Loucy (cell line): ENCODE data around the gene UNC5B.

Experiments
- H2AFZ ChIP-seq: fragments of 200-600 bp; sonication (generic); 2 replicates; pipeline ENCODE4 v1.6.0; 2016; ENCODE audit warnings: antibody characterized with exemption, mild to moderate bottlenecking, low read length, moderate library complexity
- H3F3A ChIP-seq: fragments of 200-600 bp; 2 replicates; pipeline ENCODE4 v1.6.0; 2016; ENCODE audit warnings: antibody characterized with exemption, low read depth, mild to moderate bottlenecking
- H3K27me3 ChIP-seq: fragments of 200-600 bp; sonication (generic); 2 replicates; pipeline ENCODE4 v1.6.1; 2014; ENCODE audit warnings: low read length, mild to moderate bottlenecking; ENCODE audit not compliant: insufficient read depth, poor library complexity, severe bottlenecking
- H3K36me3 ChIP-seq: fragments of 200-600 bp; sonication (generic); 2 replicates; pipeline ENCODE4 v1.6.1; 2016; ENCODE audit warnings: low read length; ENCODE audit not compliant: insufficient read depth
- H3K4me1 ChIP-seq: fragments of 200-600 bp; sonication (generic); 2 replicates; pipeline ENCODE4 v1.5.1; 2014; ENCODE audit warnings: low read length, mild to moderate bottlenecking; ENCODE audit not compliant: insufficient read depth, poor library complexity, severe bottlenecking
- H3K4me2 ChIP-seq: fragments of 200-600 bp; sonication (generic); 2 replicates; pipeline ENCODE4 v1.6.0; 2014; ENCODE audit warnings: antibody characterized with exemption, low read length, low read depth, mild to moderate bottlenecking; ENCODE audit not compliant: poor library complexity, severe bottlenecking
- H3K4me3 ChIP-seq: fragments of 200-600 bp; sonication (generic); 2 replicates; pipeline ENCODE4 v1.5.1; 2014; ENCODE audit warnings: low read length, mild to moderate bottlenecking, mixed read lengths; ENCODE audit not compliant: poor library complexity, severe bottlenecking
- H3K79me2 ChIP-seq: fragments of 200-600 bp; sonication (generic); 2 replicates; pipeline ENCODE4 v1.6.1; 2014; ENCODE audit warnings: low read length; ENCODE audit not compliant: insufficient read depth
- H3K9ac ChIP-seq: fragments of 200-600 bp; sonication (generic); 2 replicates; pipeline ENCODE4 v1.6.0; 2014; ENCODE audit warnings: mild to moderate bottlenecking, low read depth, low read length, moderate library complexity; ENCODE audit not compliant: poor library complexity, severe bottlenecking
- H3K9me2 ChIP-seq: fragments of 200-600 bp; sonication (generic); replicated peaks from 2 replicates; pipeline ENCODE4 v1.6.1; 2016; ENCODE audit warnings: low read depth, low read length, mixed read lengths
- H3K9me3 ChIP-seq: fragments of 200-600 bp; sonication (generic); 2 replicates; pipeline ENCODE4 v1.6.1; 2014; ENCODE audit warnings: mild to moderate bottlenecking, antibody characterized with exemption, low read length, low read depth; ENCODE audit not compliant: insufficient read depth
- H4K20me1 ChIP-seq: fragments of 200-600 bp; sonication (generic); 2 replicates; pipeline ENCODE4 v1.6.0; 2014; ENCODE audit warnings: antibody characterized with exemption, low read length, mild to moderate bottlenecking; ENCODE audit not compliant: insufficient read depth, poor library complexity, severe bottlenecking
- CTCF ChIP-seq: fragments of 200-600 bp; sonication (generic); conservative IDR thresholded peaks from 2 replicates; pipeline ENCODE4 v1.5.1; 2014; ENCODE audit warnings: mild to moderate bottlenecking, antibody characterized with exemption, low read length
- EZH2phosphoT487 ChIP-seq: fragments of 200-600 bp; IDR thresholded peaks from 2 replicates; pipeline ENCODE4 v1.6.1; 2018; ENCODE audit warnings: antibody characterized with exemption, mild to moderate bottlenecking, moderate library complexity, borderline replicate concordance

Gene UNC5B

GRCh38 chr10:71231206-71231605, 18.8 kb downstream of the UNC5B start:
- no peaks in the 10 kb centered on the region for H3K36me3 ChIP-seq
- H3K79me2 ChIP-seq, result no peaks in the 10 kb centered on the region
- H3K9ac ChIP-seq, result no peak overlapping the region
- H3K9me2 ChIP-seq, result no peaks in the 10 kb centered on the region
- H3K4me2 ChIP-seq, result no peak overlapping the region
- no peak overlapping the region for H2AFZ ChIP-seq
- H3K27me3 ChIP-seq, result no peaks in the 10 kb centered on the region
- H3K9me3 ChIP-seq, result no peaks in the 10 kb centered on the region
- no peak overlapping the region for H3K4me3 ChIP-seq
- no peak for TF ChIP-seq EZH2phosphoT487
- no peak for TF ChIP-seq CTCF
- H4K20me1 ChIP-seq, result no peaks in the 10 kb centered on the region
- H3F3A ChIP-seq, result no peaks in the 10 kb centered on the region
- no peaks in the 10 kb centered on the region for H3K4me1 ChIP-seq

GRCh38 chr10:71232089-71232998, 20.0 kb downstream of the UNC5B start:
- no peaks in the 10 kb centered on the region for H3K79me2 ChIP-seq

GRCh38 chr10:71233482-71233892, 21.1 kb downstream of the UNC5B start:
- TF ChIP-seq EZH2phosphoT487 (no peak), CTCF (no peak)
- Histone ChIP-seq H3K9me2 (no peaks in the 10 kb centered on the region), H3K4me3 (no peak overlapping the region), H3F3A (no peaks in the 10 kb centered on the region), H3K9ac (no peak overlapping the region), H3K27me3 (no peaks in the 10 kb centered on the region), H3K9me3 (no peaks in the 10 kb centered on the region), H3K4me1 (peaks cover 13% of the 10 kb centered on the region), H3K79me2 (no peaks in the 10 kb centered on the region), H4K20me1 (no peaks in the 10 kb centered on the region), H3K4me2 (no peak overlapping the region), H3K36me3 (no peaks in the 10 kb centered on the region), H2AFZ (no peak overlapping the region)

More at GRCh38 chr10:71232089-71232998, 20.0 kb downstream of the UNC5B start:
- Histone ChIP-seq H3K27me3 (no peaks in the 10 kb centered on the region), H3K4me3 (no peak overlapping the region), H3K36me3 (no peaks in the 10 kb centered on the region), H3K9me2 (no peaks in the 10 kb centered on the region), H4K20me1 (no peaks in the 10 kb centered on the region), H3F3A (no peaks in the 10 kb centered on the region), H3K9me3 (no peaks in the 10 kb centered on the region), H3K4me2 (no peak overlapping the region), H2AFZ (no peak overlapping the region), H3K4me1 (peaks cover 7% of the 10 kb centered on the region), H3K9ac (no peak overlapping the region)
- TF ChIP-seq CTCF, result no peak
- no peak for TF ChIP-seq EZH2phosphoT487
